NK-92 (cell line): Measurements from ENCODE around the gene TRIM4.

Experiments
- DNase-seq: peaks from one replicate; lab custom pipeline; 2025; ENCODE audit not compliant: unreplicated experiment; lab: John Stamatoyannopoulos, UW

TRIM4 gene

GRCh38 chr7:99844328-99844727, 75.0 kb downstream of the TRIM4 start:
- no peak for DNase-seq

- DNase-seq, result no peak
Observed at GRCh38 chr7:99843808-99844207, 75.5 kb downstream of the TRIM4 start.

- no peak for DNase-seq
Observed at GRCh38 chr7:99842926-99843325, 76.4 kb downstream of the TRIM4 start.
